ENCODE results near the gene TEX2. TPM values are rescaled to one million over a fixed set of nuclear protein-coding genes. Genes with fewer than 3 reads are reported as not detected.

The TEX2 gene, protein sequence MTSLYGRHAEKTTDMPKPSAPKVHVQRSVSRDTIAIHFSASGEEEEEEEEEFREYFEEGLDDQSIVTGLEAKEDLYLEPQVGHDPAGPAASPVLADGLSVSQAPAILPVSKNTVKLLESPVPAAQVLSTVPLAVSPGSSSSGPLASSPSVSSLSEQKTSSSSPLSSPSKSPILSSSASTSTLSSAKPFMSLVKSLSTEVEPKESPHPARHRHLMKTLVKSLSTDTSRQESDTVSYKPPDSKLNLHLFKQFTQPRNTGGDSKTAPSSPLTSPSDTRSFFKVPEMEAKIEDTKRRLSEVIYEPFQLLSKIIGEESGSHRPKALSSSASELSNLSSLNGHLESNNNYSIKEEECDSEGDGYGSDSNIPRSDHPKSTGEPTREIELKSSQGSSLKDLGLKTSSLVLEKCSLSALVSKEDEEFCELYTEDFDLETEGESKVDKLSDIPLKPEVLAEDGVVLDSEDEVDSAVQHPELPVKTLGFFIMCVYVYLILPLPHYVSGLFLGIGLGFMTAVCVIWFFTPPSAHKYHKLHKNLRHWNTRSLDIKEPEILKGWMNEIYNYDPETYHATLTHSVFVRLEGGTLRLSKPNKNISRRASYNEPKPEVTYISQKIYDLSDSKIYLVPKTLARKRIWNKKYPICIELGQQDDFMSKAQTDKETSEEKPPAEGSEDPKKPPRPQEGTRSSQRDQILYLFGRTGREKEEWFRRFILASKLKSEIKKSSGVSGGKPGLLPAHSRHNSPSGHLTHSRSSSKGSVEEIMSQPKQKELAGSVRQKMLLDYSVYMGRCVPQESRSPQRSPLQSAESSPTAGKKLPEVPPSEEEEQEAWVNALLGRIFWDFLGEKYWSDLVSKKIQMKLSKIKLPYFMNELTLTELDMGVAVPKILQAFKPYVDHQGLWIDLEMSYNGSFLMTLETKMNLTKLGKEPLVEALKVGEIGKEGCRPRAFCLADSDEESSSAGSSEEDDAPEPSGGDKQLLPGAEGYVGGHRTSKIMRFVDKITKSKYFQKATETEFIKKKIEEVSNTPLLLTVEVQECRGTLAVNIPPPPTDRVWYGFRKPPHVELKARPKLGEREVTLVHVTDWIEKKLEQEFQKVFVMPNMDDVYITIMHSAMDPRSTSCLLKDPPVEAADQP
- 58.0 TPM for total RNA-seq
- long read RNA-seq, full-length matches to known transcripts, result 48 of 130 reads
- long read RNA-seq, partial matches to known transcripts, result 69 of 130 reads
- long read RNA-seq, other reads (novel, unspliced or antisense), result 13 of 130 reads

- Histone ChIP-seq H3K27ac (replicated peaks) (peak within 1 kb of the TSS; percentile 96), H3K4me1 (peaks cover 50% of the 10 kb centered on the region), H3K4me3 (peak within 1 kb of the TSS; percentile 95), H3K27me3 (ENCODE audit: low read depth) (no peaks in the 10 kb centered on the region), H3K36me3 (no peaks in the 10 kb centered on the region), H3K9me3 (replicated peaks) (no peaks in the 10 kb centered on the region)
- TF ChIP-seq, protein P1, sequence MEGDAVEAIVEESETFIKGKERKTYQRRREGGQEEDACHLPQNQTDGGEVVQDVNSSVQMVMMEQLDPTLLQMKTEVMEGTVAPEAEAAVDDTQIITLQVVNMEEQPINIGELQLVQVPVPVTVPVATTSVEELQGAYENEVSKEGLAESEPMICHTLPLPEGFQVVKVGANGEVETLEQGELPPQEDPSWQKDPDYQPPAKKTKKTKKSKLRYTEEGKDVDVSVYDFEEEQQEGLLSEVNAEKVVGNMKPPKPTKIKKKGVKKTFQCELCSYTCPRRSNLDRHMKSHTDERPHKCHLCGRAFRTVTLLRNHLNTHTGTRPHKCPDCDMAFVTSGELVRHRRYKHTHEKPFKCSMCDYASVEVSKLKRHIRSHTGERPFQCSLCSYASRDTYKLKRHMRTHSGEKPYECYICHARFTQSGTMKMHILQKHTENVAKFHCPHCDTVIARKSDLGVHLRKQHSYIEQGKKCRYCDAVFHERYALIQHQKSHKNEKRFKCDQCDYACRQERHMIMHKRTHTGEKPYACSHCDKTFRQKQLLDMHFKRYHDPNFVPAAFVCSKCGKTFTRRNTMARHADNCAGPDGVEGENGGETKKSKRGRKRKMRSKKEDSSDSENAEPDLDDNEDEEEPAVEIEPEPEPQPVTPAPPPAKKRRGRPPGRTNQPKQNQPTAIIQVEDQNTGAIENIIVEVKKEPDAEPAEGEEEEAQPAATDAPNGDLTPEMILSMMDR (IDR thresholded peaks at IDR 0.05; ENCODE audit: borderline replicate concordance), result no peak
- intact Hi-C loops (cut with micrococcal nuclease), result loop anchor here (5.0 kb wide), 1 partner anchor 116 kb away; no protein-coding TSS in a partner anchor
- DNase-seq, result peak; percentile 92
Observed at GRCh38 chr17:64263000-64263766, at the start of gene TEX2. Gene TEX2, minus strand, starts transcription at chr17:64263260. Its CDS starts 49,043 bp downstream, at chr17:64214217.

DNA sequence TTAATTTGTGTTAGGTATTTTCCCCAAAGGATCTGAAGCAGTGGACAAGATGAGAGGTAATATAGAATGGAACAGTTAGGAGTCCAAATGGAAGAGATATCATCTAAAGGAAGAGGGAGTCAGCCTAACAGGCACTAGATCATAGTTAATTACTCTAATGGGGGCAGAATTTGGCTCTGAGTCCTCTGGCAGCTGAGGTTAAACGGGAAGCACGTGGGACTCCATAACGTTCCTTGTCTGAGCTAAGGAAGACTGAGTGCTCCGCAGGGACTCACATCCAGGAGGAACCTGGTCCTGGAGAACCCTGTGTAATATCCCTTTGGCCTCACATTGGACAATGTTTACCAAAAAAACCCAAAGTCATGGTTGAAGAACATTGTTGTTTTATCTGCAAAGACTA lies 46.6 kb upstream of the TEX2 start:
- intact Hi-C loops (cut with micrococcal nuclease), result no loop called here
- H3K27ac ChIP-seq (replicated peaks), result peak overlapping the region; percentile 60

GRCh38 chr17:64309021-64309420 lies 46.0 kb upstream of the TEX2 start:
- H3K27ac ChIP-seq (replicated peaks), result peak overlapping the region; percentile 60
- no peaks in the 10 kb centered on the region for H3K27me3 ChIP-seq (ENCODE audit: low read depth)
- TF ChIP-seq, protein P1 (IDR thresholded peaks at IDR 0.05; ENCODE audit: borderline replicate concordance), result no peak
- DNase-seq, result no peak
- no peak overlapping the region for H3K4me3 ChIP-seq
- H3K4me1 ChIP-seq, result peaks cover 32% of the 10 kb centered on the region
- no peaks in the 10 kb centered on the region for H3K36me3 ChIP-seq
- no peaks in the 10 kb centered on the region for H3K9me3 ChIP-seq (replicated peaks)
- intact Hi-C loops (cut with micrococcal nuclease), result no loop called here

More for the DNA sequence above, 46.6 kb upstream of the TEX2 start:
- H3K27me3 ChIP-seq (ENCODE audit: low read depth), result no peaks in the 10 kb centered on the region
- TF ChIP-seq, protein P1 (IDR thresholded peaks at IDR 0.05; ENCODE audit: borderline replicate concordance), result no peak
- H3K4me3 ChIP-seq, result no peak overlapping the region
- H3K9me3 ChIP-seq (replicated peaks), result no peaks in the 10 kb centered on the region
- H3K36me3 ChIP-seq, result no peaks in the 10 kb centered on the region
- peaks cover 39% of the 10 kb centered on the region for H3K4me1 ChIP-seq
- no peak for DNase-seq

DNA sequence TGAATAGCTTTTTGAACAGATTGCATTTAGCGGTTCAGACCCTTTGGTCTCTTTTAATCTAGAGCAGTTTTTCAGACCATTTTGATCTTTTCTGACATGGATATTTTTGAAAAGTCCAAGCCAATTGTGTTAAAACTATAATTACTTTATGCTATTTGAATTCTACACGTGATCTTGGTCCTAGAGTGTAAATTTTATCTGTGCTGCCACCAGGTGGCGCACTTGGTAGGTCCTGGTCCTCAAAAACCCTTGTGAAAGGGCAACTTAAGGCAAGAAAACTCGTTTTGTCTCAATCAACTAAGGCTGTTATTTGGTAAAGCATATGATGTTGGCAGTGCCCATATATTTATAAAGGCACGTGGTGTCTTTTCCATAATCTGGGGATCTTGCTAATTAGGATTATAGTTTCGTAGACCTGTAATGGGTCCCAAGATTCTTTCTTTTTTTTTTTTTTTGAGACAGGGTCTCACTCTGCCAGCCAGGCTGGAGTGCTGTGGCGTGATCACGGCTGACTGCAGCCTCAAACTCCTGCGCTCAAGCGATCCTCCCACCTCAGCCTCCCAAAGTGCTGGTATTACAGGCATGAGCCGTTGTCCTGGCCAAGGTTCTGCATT lies 43.9 kb upstream of the TEX2 start:
- Histone ChIP-seq H3K4me3 (no peak overlapping the region), H3K27me3 (ENCODE audit: low read depth) (no peaks in the 10 kb centered on the region), H3K9me3 (replicated peaks) (no peaks in the 10 kb centered on the region), H3K4me1 (peaks cover 28% of the 10 kb centered on the region), H3K36me3 (no peaks in the 10 kb centered on the region), H3K27ac (replicated peaks) (no peak overlapping the region)
- DNase-seq, result peak; percentile 63
- intact Hi-C loops (cut with micrococcal nuclease), result loop anchor here (2.0 kb wide), 1 partner anchor 112 kb away; no protein-coding TSS in a partner anchor
- TF ChIP-seq, protein P1 (IDR thresholded peaks at IDR 0.05; ENCODE audit: borderline replicate concordance), result peak; percentile 87
